Measurements from ENCODE around the gene CACFD1. TPM values are rescaled to one million over a fixed set of nuclear protein-coding genes. Genes with fewer than 3 reads are reported as not detected.

CACFD1 gene
- total and polyA plus RNA-seq, 2 experiments from 2014 or later: 5.8 to 18.2 TPM

GRCh38 chr9:133505186-133505830 lies 45.5 kb downstream of the CACFD1 start:
- Mint-ChIP-seq H3K27ac (no peak overlapping the region), H3K27me3 (ENCODE audit: insufficient read depth, low read depth, poor library complexity) (peaks cover 8% of the 10 kb centered on the region), H3K9me3 (peaks cover 29% of the 10 kb centered on the region), H3K36me3 (ENCODE audit: low read depth) (peaks cover 3% of the 10 kb centered on the region; the same call in 1 of the 3 replicates), H3K4me1 (peaks cover 15% of the 10 kb centered on the region), H3K4me3 (no peak overlapping the region)
- Histone ChIP-seq H3F3A (replicated peaks; ENCODE audit: low read depth) (no peaks in the 10 kb centered on the region), H3K4me3 (no peak overlapping the region), H3K79me2 (replicated peaks; ENCODE audit: insufficient read depth) (no peaks in the 10 kb centered on the region), H3K27me3 (ENCODE audit: insufficient read depth) (no peaks in the 10 kb centered on the region), H2AFZ (no peak overlapping the region), H3K36me3 (ENCODE audit: insufficient read depth) (no peaks in the 10 kb centered on the region), H3K27ac (ENCODE audit: low read depth) (no peak overlapping the region), H3K4me1 (ENCODE audit: insufficient read depth) (peaks cover 15% of the 10 kb centered on the region), H3K4me2 (no peak overlapping the region), H3K9me2 (ENCODE audit: insufficient read depth) (no peaks in the 10 kb centered on the region), H4K20me1 (replicated peaks; ENCODE audit: insufficient read depth) (no peaks in the 10 kb centered on the region)
- ATAC-seq (no peak), DNase-seq (ENCODE audit: low spot score) (no peak)
- no peak for TF ChIP-seq EZH2 (IDR thresholded peaks at IDR 0.05; ENCODE audit: low read depth, unreplicated experiment)
- TF ChIP-seq CREB1 (CRISPR knock-in tag; IDR thresholded peaks at IDR 0.05; ENCODE audit: low read depth): no peak
- TF ChIP-seq JUNB (IDR thresholded peaks at IDR 0.05; ENCODE audit: unreplicated experiment): no peak
- TF ChIP-seq REST (IDR thresholded peaks at IDR 0.05; ENCODE audit: unreplicated experiment): no peak
- no peak for TF ChIP-seq POLR2AphosphoS5 (IDR thresholded peaks at IDR 0.05; ENCODE audit: low read depth)
- no peak for TF ChIP-seq STAT1 (IDR thresholded peaks at IDR 0.05; ENCODE audit: unreplicated experiment)
- no peak for TF ChIP-seq NANOG (IDR thresholded peaks at IDR 0.05; ENCODE audit: borderline replicate concordance)
- TF ChIP-seq CTCF (conservative IDR thresholded peaks at IDR 0.05; ENCODE audit: low read depth in 2 of 2): no peak
- no peak for TF ChIP-seq ZNF462 (CRISPR knock-in tag; IDR thresholded peaks at IDR 0.05)
- TF ChIP-seq ZNF114 (CRISPR knock-in tag; IDR thresholded peaks at IDR 0.05): no peak
- no peak for TF ChIP-seq ZNF331 (CRISPR knock-in tag; IDR thresholded peaks at IDR 0.05; ENCODE audit: low read depth)
- TF ChIP-seq ETS1 (IDR thresholded peaks at IDR 0.05): no peak
- TF ChIP-seq EZH2phosphoT487 (IDR thresholded peaks at IDR 0.05; ENCODE audit: unreplicated experiment): no peak

Data from GM23338 (cell line).